Hepatocyte (in vitro differentiated cells): ENCODE measurements around the gene ERFE.

ENCODE experiments used
- EZH2 ChIP-seq: fragments of 200-600 bp; sonication (generic); IDR thresholded peaks from 2 replicates; pipeline ENCODE4 v1.6.1; 2016; ENCODE audit warnings: antibody characterized with exemption, mild to moderate bottlenecking, borderline replicate concordance
- TF ChIP-seq, protein P1 (sequence below): fragments of 200-600 bp; sonication (generic); IDR thresholded peaks from 2 replicates; pipeline ENCODE4 v1.5.1; 2016; ENCODE audit warnings: antibody characterized with exemption, mild to moderate bottlenecking; ENCODE audit not compliant: poor library complexity

DNA sequence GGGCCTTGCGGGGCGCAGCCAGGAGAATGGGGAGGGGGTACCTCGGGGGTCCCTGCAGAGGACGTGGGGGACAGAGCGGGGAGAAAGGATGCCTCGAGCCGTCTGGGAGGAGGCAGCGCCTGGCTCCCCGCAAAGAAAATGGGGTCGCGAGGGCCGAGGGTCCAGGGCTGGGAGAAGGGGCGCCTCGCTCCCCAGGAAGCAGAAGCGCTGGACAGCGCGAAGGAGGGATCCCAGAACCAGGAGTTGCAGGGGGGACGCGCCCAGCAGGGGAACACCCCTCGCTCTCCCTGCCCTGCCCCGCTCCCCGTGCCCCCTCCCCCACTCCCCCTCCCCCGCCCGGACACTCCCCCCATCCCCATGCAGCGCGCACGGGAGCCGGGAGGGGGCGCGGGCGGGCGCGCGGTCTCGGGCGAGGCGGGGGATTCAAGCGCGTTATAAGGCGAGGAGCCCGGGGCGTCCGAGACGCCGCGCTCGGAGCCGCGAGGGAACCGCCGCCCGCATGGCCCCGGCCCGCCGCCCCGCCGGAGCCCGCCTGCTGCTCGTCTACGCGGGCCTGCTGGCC lies at the start of gene ERFE:
- TF ChIP-seq, protein P1, sequence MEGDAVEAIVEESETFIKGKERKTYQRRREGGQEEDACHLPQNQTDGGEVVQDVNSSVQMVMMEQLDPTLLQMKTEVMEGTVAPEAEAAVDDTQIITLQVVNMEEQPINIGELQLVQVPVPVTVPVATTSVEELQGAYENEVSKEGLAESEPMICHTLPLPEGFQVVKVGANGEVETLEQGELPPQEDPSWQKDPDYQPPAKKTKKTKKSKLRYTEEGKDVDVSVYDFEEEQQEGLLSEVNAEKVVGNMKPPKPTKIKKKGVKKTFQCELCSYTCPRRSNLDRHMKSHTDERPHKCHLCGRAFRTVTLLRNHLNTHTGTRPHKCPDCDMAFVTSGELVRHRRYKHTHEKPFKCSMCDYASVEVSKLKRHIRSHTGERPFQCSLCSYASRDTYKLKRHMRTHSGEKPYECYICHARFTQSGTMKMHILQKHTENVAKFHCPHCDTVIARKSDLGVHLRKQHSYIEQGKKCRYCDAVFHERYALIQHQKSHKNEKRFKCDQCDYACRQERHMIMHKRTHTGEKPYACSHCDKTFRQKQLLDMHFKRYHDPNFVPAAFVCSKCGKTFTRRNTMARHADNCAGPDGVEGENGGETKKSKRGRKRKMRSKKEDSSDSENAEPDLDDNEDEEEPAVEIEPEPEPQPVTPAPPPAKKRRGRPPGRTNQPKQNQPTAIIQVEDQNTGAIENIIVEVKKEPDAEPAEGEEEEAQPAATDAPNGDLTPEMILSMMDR, result peak; percentile 62
- no peak for TF ChIP-seq EZH2
